ENCODE measurements around the gene HDAC10.

Gene HDAC10

GRCh38 chr22:50298266-50298637 lies 47.2 kb upstream of the HDAC10 start:
- TF ChIP-seq, protein P1, sequence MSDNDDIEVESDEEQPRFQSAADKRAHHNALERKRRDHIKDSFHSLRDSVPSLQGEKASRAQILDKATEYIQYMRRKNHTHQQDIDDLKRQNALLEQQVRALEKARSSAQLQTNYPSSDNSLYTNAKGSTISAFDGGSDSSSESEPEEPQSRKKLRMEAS (IDR thresholded peaks at IDR 0.05), result no peak
- TF ChIP-seq FOXM1 (IDR thresholded peaks at IDR 0.05; ENCODE audit: borderline replicate concordance, low read depth), result no peak
- TF ChIP-seq ZBTB7A (IDR thresholded peaks at IDR 0.05; ENCODE audit: low read depth), result peak; percentile 33; the same call in 1 of the 2 replicates
- TF ChIP-seq NFIC (IDR thresholded peaks at IDR 0.05), result no peak
- TF ChIP-seq TEAD4 (IDR thresholded peaks at IDR 0.05), result no peak
- no peak for TF ChIP-seq RAD21 (IDR thresholded peaks at IDR 0.05; ENCODE audit: low read depth)
- TF ChIP-seq, protein P2, sequence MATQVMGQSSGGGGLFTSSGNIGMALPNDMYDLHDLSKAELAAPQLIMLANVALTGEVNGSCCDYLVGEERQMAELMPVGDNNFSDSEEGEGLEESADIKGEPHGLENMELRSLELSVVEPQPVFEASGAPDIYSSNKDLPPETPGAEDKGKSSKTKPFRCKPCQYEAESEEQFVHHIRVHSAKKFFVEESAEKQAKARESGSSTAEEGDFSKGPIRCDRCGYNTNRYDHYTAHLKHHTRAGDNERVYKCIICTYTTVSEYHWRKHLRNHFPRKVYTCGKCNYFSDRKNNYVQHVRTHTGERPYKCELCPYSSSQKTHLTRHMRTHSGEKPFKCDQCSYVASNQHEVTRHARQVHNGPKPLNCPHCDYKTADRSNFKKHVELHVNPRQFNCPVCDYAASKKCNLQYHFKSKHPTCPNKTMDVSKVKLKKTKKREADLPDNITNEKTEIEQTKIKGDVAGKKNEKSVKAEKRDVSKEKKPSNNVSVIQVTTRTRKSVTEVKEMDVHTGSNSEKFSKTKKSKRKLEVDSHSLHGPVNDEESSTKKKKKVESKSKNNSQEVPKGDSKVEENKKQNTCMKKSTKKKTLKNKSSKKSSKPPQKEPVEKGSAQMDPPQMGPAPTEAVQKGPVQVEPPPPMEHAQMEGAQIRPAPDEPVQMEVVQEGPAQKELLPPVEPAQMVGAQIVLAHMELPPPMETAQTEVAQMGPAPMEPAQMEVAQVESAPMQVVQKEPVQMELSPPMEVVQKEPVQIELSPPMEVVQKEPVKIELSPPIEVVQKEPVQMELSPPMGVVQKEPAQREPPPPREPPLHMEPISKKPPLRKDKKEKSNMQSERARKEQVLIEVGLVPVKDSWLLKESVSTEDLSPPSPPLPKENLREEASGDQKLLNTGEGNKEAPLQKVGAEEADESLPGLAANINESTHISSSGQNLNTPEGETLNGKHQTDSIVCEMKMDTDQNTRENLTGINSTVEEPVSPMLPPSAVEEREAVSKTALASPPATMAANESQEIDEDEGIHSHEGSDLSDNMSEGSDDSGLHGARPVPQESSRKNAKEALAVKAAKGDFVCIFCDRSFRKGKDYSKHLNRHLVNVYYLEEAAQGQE (IDR thresholded peaks at IDR 0.05; ENCODE audit: low read depth), result no peak
- no peak for TF ChIP-seq USF1 (IDR thresholded peaks at IDR 0.05)
- no peak for TF ChIP-seq CREB1 (IDR thresholded peaks at IDR 0.05; ENCODE audit: low read depth)

DNA sequence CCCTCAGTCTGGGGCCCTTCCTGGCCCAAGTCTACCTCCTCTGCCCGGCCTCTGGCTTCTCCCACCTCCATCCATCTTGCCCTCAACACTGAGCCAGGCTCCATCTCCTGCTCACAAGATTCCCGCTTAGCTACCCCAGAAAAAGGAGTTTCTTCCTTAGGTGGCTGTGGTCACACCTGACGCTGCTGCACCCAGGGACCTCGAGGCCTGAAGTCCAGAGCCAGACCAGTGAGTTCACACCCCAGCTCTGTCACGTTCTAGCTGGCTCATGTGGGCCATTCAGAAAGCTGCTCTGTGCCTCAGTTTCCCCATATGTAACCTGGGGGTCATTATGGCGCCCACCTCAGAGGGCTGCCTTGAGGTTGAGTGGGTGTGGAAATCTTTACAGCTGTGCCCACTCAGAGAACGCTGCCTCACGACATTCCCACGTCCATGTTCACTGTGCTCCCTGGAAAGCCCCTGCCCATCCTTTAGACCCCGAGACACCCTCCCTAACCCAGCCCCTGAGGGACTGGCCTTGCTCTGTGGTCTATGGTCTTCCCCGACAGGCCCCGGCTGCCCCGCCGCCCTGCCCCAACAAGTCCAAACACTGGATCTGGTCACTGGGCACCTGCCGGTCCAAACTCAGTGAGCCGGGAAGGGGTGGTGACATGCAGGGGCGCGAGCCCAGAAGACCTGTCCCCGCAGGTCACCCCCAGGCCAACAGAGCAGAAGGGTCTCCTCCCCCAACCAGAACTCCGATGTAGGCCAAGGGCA lies 46.6 kb upstream of the HDAC10 start:
- no peak for TF ChIP-seq TCF12 (IDR thresholded peaks at IDR 0.05; ENCODE audit: low read depth)
- no peak for TF ChIP-seq EP300 (IDR thresholded peaks at IDR 0.05; ENCODE audit: borderline replicate concordance)
- TF ChIP-seq RAD21 (IDR thresholded peaks at IDR 0.05; ENCODE audit: low read depth), result no peak
- no peak for TF ChIP-seq CREB1 (IDR thresholded peaks at IDR 0.05; ENCODE audit: low read depth)
- peak; percentile 52; the same call in 1 of the 2 replicates for TF ChIP-seq ZBTB7A (IDR thresholded peaks at IDR 0.05; ENCODE audit: low read depth)

GRCh38 chr22:50296658-50297490 lies 45.8 kb upstream of the HDAC10 start:
- TF ChIP-seq NFIC (IDR thresholded peaks at IDR 0.05) (peak; percentile 14; the same call in 1 of the 2 replicates), TAF1 (IDR thresholded peaks at IDR 0.05; ENCODE audit: low read depth) (no peak), FOXM1 (IDR thresholded peaks at IDR 0.05; ENCODE audit: borderline replicate concordance, low read depth) (no peak), TEAD4 (IDR thresholded peaks at IDR 0.05) (no peak), USF1 (IDR thresholded peaks at IDR 0.05) (no peak), YY1 (IDR thresholded peaks at IDR 0.05; ENCODE audit: low read depth) (no peak), EGR1 (IDR thresholded peaks at IDR 0.05) (0 out of 2 replicates have a peak, but pooled peaks have one; percentile 37), RAD21 (IDR thresholded peaks at IDR 0.05; ENCODE audit: low read depth) (no peak), EP300 (IDR thresholded peaks at IDR 0.05; ENCODE audit: borderline replicate concordance) (no peak), TCF12 (IDR thresholded peaks at IDR 0.05; ENCODE audit: low read depth) (no peak), ZBTB7A (IDR thresholded peaks at IDR 0.05; ENCODE audit: low read depth) (no peak), CREB1 (IDR thresholded peaks at IDR 0.05; ENCODE audit: low read depth) (no peak), CEBPB (IDR thresholded peaks at IDR 0.05) (no peak)
- TF ChIP-seq, protein P2 (IDR thresholded peaks at IDR 0.05; ENCODE audit: low read depth), result no peak
- TF ChIP-seq, protein P1 (IDR thresholded peaks at IDR 0.05), result peak; percentile 39; the same call in 1 of the 2 replicates

DNA sequence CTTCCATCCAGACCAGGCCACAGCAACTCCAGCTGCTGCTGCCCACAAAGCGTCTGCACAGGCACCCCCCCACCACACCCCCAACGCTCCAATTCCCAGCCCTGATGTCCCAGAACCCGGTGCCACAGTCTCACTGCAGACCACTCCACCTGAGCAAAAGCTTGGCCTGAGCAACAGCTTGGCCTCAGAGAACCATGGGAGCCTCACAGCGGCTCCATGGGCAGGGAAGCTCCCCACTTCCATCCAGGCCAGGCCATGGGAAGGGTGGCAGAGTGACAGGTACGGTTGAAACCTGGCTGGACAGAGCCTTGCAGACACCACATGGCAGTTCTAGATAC lies 43.2 kb upstream of the HDAC10 start:
- no peak for TF ChIP-seq RAD21 (IDR thresholded peaks at IDR 0.05; ENCODE audit: low read depth)
- TF ChIP-seq EP300 (IDR thresholded peaks at IDR 0.05; ENCODE audit: borderline replicate concordance), result no peak
- no peak for TF ChIP-seq CREB1 (IDR thresholded peaks at IDR 0.05; ENCODE audit: low read depth)
- TF ChIP-seq TEAD4 (IDR thresholded peaks at IDR 0.05), result no peak
- no peak for TF ChIP-seq TAF1 (IDR thresholded peaks at IDR 0.05; ENCODE audit: low read depth)
- no peak for TF ChIP-seq CEBPB (IDR thresholded peaks at IDR 0.05)
- TF ChIP-seq YY1 (IDR thresholded peaks at IDR 0.05; ENCODE audit: low read depth), result no peak
- no peak for TF ChIP-seq USF1 (IDR thresholded peaks at IDR 0.05)
- no peak for TF ChIP-seq FOXM1 (IDR thresholded peaks at IDR 0.05; ENCODE audit: borderline replicate concordance, low read depth)
- no peak for TF ChIP-seq TCF12 (IDR thresholded peaks at IDR 0.05; ENCODE audit: low read depth)
- no peak for TF ChIP-seq ZBTB7A (IDR thresholded peaks at IDR 0.05; ENCODE audit: low read depth)
